GM18526 (cell line): ENCODE data around the gene CACNA1I.

Experiments used
- POLR2A ChIP-seq: IDR thresholded peaks from 3 replicates; pipeline ENCODE4 v1.6.1; 2011; ENCODE audit not compliant: insufficient read length; ENCODE audit errors: extremely low read depth

CACNA1I gene

GRCh38 chr22:39722032-39722325, 151.4 kb downstream of the CACNA1I start:
- no peak for TF ChIP-seq POLR2A

- TF ChIP-seq POLR2A: no peak
Observed at GRCh38 chr22:39722501-39722900, 151.9 kb downstream of the CACNA1I start.

- TF ChIP-seq POLR2A: no peak
Observed at GRCh38 chr22:39723463-39723862, 152.9 kb downstream of the CACNA1I start.

- no peak for TF ChIP-seq POLR2A
Observed at GRCh38 chr22:39723899-39724351, 153.4 kb downstream of the CACNA1I start.

GRCh38 chr22:39724390-39724789, 153.8 kb downstream of the CACNA1I start:
- no peak for TF ChIP-seq POLR2A

GRCh38 chr22:39724857-39725256, 154.3 kb downstream of the CACNA1I start:
- no peak for TF ChIP-seq POLR2A

- no peak for TF ChIP-seq POLR2A
Observed at GRCh38 chr22:39725351-39726035, 154.9 kb downstream of the CACNA1I start.

GRCh38 chr22:39727541-39727940, 157.0 kb downstream of the CACNA1I start:
- no peak for TF ChIP-seq POLR2A

- no peak for TF ChIP-seq POLR2A
Observed at GRCh38 chr22:39728236-39728860, 157.8 kb downstream of the CACNA1I start.

GRCh38 chr22:39729141-39729934, 158.8 kb downstream of the CACNA1I start:
- no peak for TF ChIP-seq POLR2A

- no peak for TF ChIP-seq POLR2A
Observed at GRCh38 chr22:39731481-39731880, 160.9 kb downstream of the CACNA1I start.

GRCh38 chr22:39731881-39732555, 161.5 kb downstream of the CACNA1I start:
- TF ChIP-seq POLR2A: no peak

GRCh38 chr22:39732625-39733024, 162.1 kb downstream of the CACNA1I start:
- TF ChIP-seq POLR2A: no peak

- TF ChIP-seq POLR2A: no peak
Observed at GRCh38 chr22:39733191-39733590, 162.6 kb downstream of the CACNA1I start.

GRCh38 chr22:39734866-39735265, 164.3 kb downstream of the CACNA1I start:
- no peak for TF ChIP-seq POLR2A

- TF ChIP-seq POLR2A: no peak
Observed at GRCh38 chr22:39735776-39736175, 165.2 kb downstream of the CACNA1I start.
